Umbilical cord (tissue), 2 donors: ENCODE results near the gene APBB2. TPM values are rescaled to one million over a fixed set of nuclear protein-coding genes. Genes with fewer than 3 reads are reported as not detected.
A peak's percentile ranks its signal among the peaks of the same experiment; 100 is the strongest.

Source experiments
- DNase-seq: peaks from one replicate; pipeline ENCODE4 v3.0.0-alpha.2; 2015; ENCODE audit warnings: low spot score
- total RNA-seq: library from RNA; depleted of rRNA; stranded (reverse); fragments of >200 nt; gene quantifications from one replicate; pipeline ENCODE4 v1.2.3, GENCODE V29; 2014; ENCODE audit warnings: low replicate concordance; ENCODE audit not compliant: insufficient read depth

The APBB2 gene
- total RNA-seq, 1 donor from 2014 or later, result 60.2 TPM

- DNase-seq, result no peak
Observed at GRCh38 chr4:41189666-41190065, 24.7 kb downstream of the APBB2 start.

GRCh38 chr4:41189076-41189475, 25.3 kb downstream of the APBB2 start:
- DNase-seq, result no peak

- no peak for DNase-seq
Observed at GRCh38 chr4:41185614-41186592, 28.4 kb downstream of the APBB2 start.

- no peak for DNase-seq
Observed at GRCh38 chr4:41184009-41184408, 30.3 kb downstream of the APBB2 start.

- no peak for DNase-seq
Observed at GRCh38 chr4:41183021-41183553, 31.3 kb downstream of the APBB2 start.

DNA sequence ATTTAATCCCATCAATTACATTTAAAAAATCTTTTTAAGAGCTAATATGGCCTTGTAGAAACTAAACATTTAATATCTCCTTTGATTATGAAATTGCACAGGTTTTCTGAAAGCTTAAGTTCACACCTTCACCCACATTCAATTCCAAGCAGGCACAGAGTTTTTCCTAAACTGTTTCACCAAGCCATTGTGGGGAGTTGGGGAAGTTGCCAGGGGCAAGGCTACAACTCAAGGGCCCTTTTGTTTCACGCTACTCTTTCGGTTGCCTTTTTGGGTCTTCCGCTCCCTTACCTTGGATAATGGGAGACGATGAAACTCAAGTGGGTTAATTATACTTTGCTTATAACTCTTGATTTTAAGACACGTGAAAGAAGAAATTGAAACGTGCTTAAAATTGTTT, 33.3 kb downstream of the APBB2 start:
- DNase-seq, result no peak

GRCh38 chr4:41179498-41180195, 34.7 kb downstream of the APBB2 start:
- no peak for DNase-seq

DNA sequence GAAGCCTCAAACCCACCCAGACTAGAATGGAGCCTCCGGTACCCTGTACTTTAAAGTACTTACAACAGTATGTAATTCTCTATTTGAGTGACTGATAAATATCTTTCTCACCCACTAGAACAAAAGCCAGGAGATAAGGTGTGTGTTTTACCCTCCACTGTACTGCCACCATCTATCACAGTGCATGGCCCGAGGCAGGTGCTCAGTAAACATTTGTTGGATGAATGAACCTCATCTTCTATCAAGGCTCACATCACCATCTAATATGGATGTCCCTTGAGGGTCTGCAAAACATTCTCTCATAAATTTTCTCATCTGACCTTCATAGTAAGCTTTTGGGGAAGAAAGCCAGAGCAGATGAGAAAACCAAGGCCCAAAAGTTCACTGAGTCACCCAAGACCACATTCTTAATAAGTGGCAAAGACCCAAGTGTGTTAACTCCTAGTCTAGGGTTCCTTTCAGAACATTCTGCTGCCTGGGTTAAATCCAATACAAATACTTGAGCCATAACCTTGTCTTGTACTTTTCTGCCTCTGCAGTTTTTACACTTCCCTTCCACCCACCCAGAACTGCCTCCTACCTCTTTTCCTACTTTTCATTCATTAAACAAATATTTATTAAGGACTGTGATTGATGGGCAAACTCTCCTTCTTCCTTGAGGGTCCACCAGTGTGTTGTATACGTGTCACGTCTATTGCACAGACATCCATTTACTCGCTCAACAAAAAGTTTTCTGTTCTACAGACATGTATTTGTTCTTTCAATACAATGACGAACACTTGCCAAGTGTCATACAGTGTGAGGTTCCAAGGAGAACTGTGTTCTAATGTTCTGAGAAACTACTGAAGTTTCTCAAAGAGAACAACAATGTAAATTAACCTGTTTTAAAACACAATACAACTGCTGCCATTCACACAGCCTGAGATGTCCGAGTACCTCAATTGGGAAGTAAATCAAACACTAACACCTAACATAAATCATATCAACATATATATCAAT, 35.7 kb downstream of the APBB2 start:
- peak; percentile 57 for DNase-seq

DNA sequence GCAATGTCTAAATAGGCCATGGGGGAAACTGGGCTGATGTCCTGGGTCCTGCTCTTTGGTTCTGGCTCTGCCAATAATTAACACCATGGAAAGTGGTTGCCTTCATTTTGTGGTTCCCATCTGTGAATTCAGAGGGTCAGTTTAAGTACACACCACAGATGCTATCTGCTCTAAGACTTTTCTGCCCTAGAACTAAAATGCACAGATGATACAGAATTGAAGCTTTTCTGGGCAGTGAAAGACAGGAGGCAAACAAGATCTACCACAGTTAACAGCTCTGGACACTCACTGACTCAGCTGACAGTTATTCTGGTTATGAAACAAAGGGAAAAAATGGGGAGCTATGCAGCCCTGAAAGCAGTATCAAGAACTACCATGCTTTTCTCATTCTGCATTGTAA, 37.3 kb downstream of the APBB2 start:
- peak; percentile 76 for DNase-seq

DNA sequence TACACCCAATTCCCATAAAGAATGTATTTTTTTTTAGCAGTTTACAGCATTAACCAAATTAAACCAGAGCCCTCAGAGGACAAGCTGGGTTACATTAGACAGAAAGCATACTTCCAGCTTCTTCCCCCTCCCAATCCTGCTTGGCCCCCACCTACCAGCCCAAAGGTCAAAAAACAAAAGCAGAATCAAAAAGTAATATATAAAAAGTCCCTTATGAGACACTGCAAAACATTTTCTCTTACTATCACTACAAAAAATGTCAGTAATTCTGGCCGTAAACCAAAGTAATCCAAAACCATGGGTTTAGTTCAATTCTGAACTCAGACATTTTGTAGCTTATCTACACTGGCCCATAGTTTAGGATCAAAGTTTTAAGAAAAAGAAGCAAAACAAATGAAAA, 38.0 kb downstream of the APBB2 start:
- peak; percentile 83 for DNase-seq

DNA sequence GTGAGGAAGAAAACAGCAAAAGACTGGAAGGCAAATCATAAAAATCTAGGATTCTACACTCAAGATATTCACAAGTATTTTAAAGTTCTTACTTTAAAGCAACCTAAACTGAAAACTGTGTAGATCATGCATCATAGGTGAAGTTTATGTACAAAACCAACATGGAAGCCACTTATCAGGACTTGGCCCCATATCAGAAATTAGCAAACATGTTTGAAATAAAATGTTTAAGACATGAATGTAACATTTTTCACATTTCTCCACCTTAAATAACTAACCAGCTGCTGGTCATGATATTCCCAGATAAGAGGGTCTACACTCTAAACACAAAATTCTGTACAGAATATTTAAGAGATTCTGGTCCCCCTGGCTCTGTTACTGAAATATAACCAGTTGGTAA, 38.5 kb downstream of the APBB2 start:
- no peak for DNase-seq

- no peak for DNase-seq
Observed at GRCh38 chr4:41174444-41174843, 39.9 kb downstream of the APBB2 start.

- DNase-seq, result no peak
Observed at GRCh38 chr4:41172786-41173185, 41.6 kb downstream of the APBB2 start.

DNA sequence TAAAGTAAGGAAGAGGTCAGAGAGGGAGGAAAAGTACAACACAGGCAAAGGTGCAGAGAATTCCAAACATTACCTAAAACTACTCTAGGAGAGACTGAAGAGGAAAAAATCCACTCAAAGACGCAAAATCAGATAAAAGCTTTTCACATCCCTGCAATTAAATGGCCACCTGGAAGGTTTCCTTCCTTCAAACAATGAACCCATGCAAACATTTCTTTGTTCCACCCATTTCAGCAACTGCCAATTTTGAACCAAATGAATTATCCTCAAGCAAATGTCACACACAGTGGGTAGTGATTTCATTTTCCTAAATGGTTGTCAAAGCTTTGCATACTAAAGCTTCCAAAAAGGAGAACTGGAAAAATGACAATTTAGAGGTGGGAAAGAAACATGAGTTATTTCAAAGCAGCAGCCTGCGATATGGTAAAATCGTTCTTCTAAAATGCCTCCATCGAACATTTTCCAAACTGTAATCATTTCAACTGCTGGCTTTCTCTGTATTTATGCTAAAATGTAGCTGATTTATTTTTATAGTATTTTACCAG, 45.0 kb downstream of the APBB2 start:
- DNase-seq, result no peak

GRCh38 chr4:41167191-41167590, 47.2 kb downstream of the APBB2 start:
- no peak for DNase-seq

DNA sequence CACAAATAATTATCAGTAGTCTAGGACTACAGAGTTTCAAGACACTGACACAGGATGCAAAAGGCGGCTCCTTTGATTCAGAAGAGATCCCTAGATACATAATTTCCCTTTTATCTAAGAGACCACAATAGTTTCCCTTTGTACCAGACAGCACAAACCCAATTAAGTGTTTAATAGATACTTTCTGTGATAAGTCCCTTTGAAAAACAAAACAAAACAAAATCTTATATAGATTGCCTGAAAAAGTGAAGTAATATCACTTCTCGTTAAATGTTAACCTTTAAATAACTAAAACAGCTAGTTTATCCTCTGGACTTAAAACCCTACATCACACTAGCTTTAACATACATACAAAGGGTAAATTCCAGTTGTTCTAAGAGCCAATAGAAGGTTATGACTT, 49.9 kb downstream of the APBB2 start:
- DNase-seq, result no peak

GRCh38 chr4:41161355-41161754, 53.0 kb downstream of the APBB2 start:
- no peak for DNase-seq

DNA sequence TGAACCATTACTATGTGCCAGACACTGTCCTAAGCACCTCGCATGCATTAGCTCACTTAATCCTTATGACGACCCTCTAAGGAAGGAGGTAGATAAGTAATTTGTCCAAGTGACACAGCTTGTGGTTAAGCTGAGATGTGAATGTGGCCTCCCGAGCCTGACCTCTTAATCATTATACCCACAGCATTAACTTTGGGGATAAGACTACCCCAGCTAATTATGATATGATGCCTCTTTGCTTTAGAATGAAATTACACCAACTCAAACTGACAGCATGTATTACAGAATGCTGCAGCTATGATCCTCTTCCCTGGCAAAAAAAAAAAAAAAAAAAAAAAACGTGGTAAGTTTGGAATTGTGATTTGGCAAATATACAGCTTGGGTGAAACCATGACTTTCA, 53.5 kb downstream of the APBB2 start:
- DNase-seq, result no peak

DNA sequence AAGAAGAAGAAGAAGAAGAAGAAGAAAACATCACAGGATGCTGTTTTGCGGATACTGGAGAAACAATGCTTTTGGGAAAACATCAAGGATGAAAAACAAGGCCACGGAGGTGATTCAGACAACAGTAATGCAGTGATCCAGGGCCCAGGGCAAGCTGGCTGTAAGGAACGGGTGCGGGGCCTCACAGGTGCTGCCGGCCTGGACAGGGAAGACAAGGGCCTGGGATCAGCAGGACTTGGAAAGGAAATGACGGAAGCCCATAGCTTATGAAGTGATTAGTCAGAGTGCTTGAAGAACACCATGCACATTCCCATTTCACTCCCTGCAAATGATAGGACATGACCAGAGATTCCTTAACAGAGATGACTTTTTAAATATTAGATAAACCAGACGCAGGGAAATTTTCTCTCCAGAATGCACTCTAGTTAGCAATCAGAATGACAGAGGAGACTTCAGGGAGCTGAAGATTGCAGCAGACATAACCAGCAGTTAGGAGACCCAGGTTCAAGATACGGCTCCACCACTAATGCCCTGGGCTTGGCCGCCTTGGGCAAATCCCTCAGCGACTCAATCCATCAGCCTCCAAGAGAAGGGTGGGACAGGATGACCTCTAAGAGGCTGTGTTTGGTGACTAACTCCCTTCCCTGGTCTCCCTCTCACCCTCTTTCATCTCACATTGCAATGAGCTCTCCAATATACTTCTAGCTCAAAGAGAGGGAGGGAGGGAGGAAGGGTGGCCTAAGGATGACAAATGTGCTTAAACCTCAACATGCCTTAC, 54.1 kb downstream of the APBB2 start:
- DNase-seq, result peak; percentile 67

GRCh38 chr4:41158756-41159155, 55.6 kb downstream of the APBB2 start:
- no peak for DNase-seq
